HCT116 (cell line): ENCODE results near the gene RPL28. TPM values are rescaled to one million over a fixed set of nuclear protein-coding genes. Genes with fewer than 3 reads are reported as not detected.

ENCODE experiments used
- ATAC-seq: fragments of 200-7000 bp; cut with Tn5 transposase; 2 replicates; pipeline ENCODE4 v1.9.1; 2020; ENCODE audit warnings: mild to moderate bottlenecking, moderate library complexity
- BruUV-seq: library from RNA; stranded (reverse); fragments of 400-500 nt; replicated peaks from 2 replicates; lab custom pipeline; 2021; lab: Mats Ljungman, UMichigan
- CTCF ChIA-PET: fragments of 300-600 bp; sonication (Branson Sonifier 250); formaldehyde crosslinking; loops from one replicate; lab custom pipeline; 2021; ENCODE audit warnings: antibody characterized with exemption; lab: Charles Lee
- POLR2A ChIA-PET: fragments of 300-600, 350-600 bp; sonication (Branson Sonifier 250); formaldehyde crosslinking; loops from one replicate; lab custom pipeline; 2021; ENCODE audit warnings: antibody characterized with exemption; lab: Charles Lee
- RAD21 ChIA-PET, 2 experiments: fragments of 300-600 bp; sonication (Branson Sonifier 250); formaldehyde crosslinking; loops; one replicate each; lab custom pipeline; 2023; ENCODE audit warnings: low total read pairs in 2 of 2; ENCODE audit not compliant: uncharacterized antibody in 2 of 2, unreplicated experiment in 2 of 2, low non-redundant PET in 1 of 2; lab: Charles Lee
- DNase-seq: peaks from one replicate; pipeline ENCODE4 v3.0.0-alpha.2; 2010; ENCODE audit warnings: low read depth, low spot score
- H2AFZ ChIP-seq: fragments of 200-600 bp; shearing (Covaris generic), sonication (generic); 2 replicates; pipeline ENCODE4 v1.6.1; 2017; ENCODE audit warnings: low read depth, mixed run types, mixed read lengths, antibody characterized with exemption, low read length; ENCODE audit not compliant: poor library complexity, severe bottlenecking
- H3K27ac ChIP-seq: 2 replicates; pipeline ENCODE4 v1.5.1; 2012; ENCODE audit warnings: low read depth, low read length
- H3K27me3 ChIP-seq: fragments of 200-600 bp; sonication (generic); 2 replicates; pipeline ENCODE4 v1.6.1; 2016; ENCODE audit warnings: mixed run types, low read length, mixed read lengths; ENCODE audit not compliant: insufficient read depth
- H3K36me3 ChIP-seq, 2 experiments: fragments of 200-500 bp in 1 of 2; fragments of 200-600 bp in 1 of 2; sonication (Bioruptor generic) in 1 of 2; sonication (generic) in 1 of 2; 2 replicates each; pipeline versions ENCODE4 v1.5.1 to v1.6.1; 2014 to 2016; ENCODE audit warnings: low read length in 2 of 2, inconsistent platforms in 1 of 2, mixed read lengths in 1 of 2, mixed run types in 1 of 2; ENCODE audit not compliant: insufficient read depth in 2 of 2, control insufficient read depth in 1 of 2
- H3K4me1 ChIP-seq, 2 experiments: fragments of 200-600 bp in 1 of 2; sonication (generic) in 1 of 2; 2 replicates each; pipeline versions ENCODE4 v1.5.1 to v1.6.1; 2012 to 2017; ENCODE audit warnings: low read length in 2 of 2, inconsistent platforms in 1 of 2, mild to moderate bottlenecking in 1 of 2, mixed read lengths in 1 of 2, mixed run types in 1 of 2, moderate library complexity in 1 of 2; ENCODE audit not compliant: insufficient read depth in 2 of 2, control insufficient read depth in 1 of 2
- H3K4me2 ChIP-seq: fragments of 200-600 bp; sonication (generic); 2 replicates; pipeline ENCODE4 v1.6.1; 2017; ENCODE audit warnings: mixed run types, low read length, mixed read lengths
- H3K4me3 ChIP-seq, 2 experiments: fragments of 200-600 bp in 1 of 2; sonication (generic) in 1 of 2; replicated peaks in 1 of 2; 2 replicates each; pipeline ENCODE4 v1.5.1; 2011 to 2016; ENCODE audit warnings: low read length in 2 of 2, control low read depth in 1 of 2, low read depth in 1 of 2, mild to moderate bottlenecking in 1 of 2, mixed read lengths in 1 of 2, mixed run types in 1 of 2
- H3K79me2 ChIP-seq: fragments of 200-600 bp; sonication (generic); 2 replicates; pipeline ENCODE4 v1.6.1; 2017; ENCODE audit warnings: mild to moderate bottlenecking, mixed run types, low read length, moderate library complexity, mixed read lengths; ENCODE audit not compliant: insufficient read depth
- H3K9ac ChIP-seq: fragments of 200-600 bp; sonication (generic); 2 replicates; pipeline ENCODE4 v1.6.1; 2016; ENCODE audit warnings: low read length, mixed read lengths
- H3K9me2 ChIP-seq: fragments of 200-600 bp; sonication (generic), shearing (Covaris generic); 2 replicates; pipeline ENCODE4 v1.6.1; 2017; ENCODE audit warnings: mixed run types, mild to moderate bottlenecking, moderate library complexity; ENCODE audit not compliant: insufficient read depth
- H3K9me3 ChIP-seq, 2 experiments: fragments of 200-500 bp in 1 of 2; fragments of 200-600 bp in 1 of 2; sonication (Bioruptor generic) in 1 of 2; sonication (generic) in 1 of 2; 2 replicates each; pipeline ENCODE4 v1.6.1; 2014 to 2017; ENCODE audit warnings: low read length in 2 of 2, mixed read lengths in 2 of 2, inconsistent platforms in 1 of 2, low read depth in 1 of 2, mild to moderate bottlenecking in 1 of 2, mixed run types in 1 of 2, moderate library complexity in 1 of 2; ENCODE audit not compliant: control insufficient read depth in 1 of 2, insufficient read depth in 1 of 2
- H4K20me1 ChIP-seq: fragments of 200-600 bp; sonication (generic), shearing (Covaris generic); 2 replicates; pipeline ENCODE4 v1.6.1; 2017; ENCODE audit warnings: mixed run types, mild to moderate bottlenecking, moderate library complexity; ENCODE audit not compliant: insufficient read depth
- ATF3 ChIP-seq: IDR thresholded peaks from 2 replicates; pipeline ENCODE4 v1.6.1; 2012
- CEBPB ChIP-seq: IDR thresholded peaks from 2 replicates; pipeline ENCODE4 v1.6.1; 2012; ENCODE audit warnings: low read depth
- CTCF ChIP-seq, 3 experiments: fragments of 200-600 bp in 1 of 3; sonication (generic) in 1 of 3; IDR thresholded peaks in 2 of 3; conservative IDR thresholded peaks in 1 of 3; 2 replicates each; pipeline ENCODE4 v1.5.1; 2012 to 2017; ENCODE audit warnings: low read depth in 2 of 3, low read length in 2 of 3, antibody characterized with exemption in 1 of 3, borderline replicate concordance in 1 of 3, control low read depth in 1 of 3, mild to moderate bottlenecking in 1 of 3, mixed read lengths in 1 of 3, mixed run types in 1 of 3, moderate library complexity in 1 of 3; ENCODE audit not compliant: insufficient read depth in 1 of 3
- ELF1 ChIP-seq: IDR thresholded peaks from 2 replicates; pipeline ENCODE4 v1.6.1; 2012; ENCODE audit warnings: low read depth, borderline replicate concordance
- EZH2 ChIP-seq: fragments of 200-600 bp; sonication (generic); IDR thresholded peaks from 2 replicates; pipeline ENCODE4 v1.6.1; 2017; ENCODE audit warnings: antibody characterized with exemption, mixed run types
- FOSL1 ChIP-seq: IDR thresholded peaks from 2 replicates; pipeline ENCODE4 v1.6.1; 2012; ENCODE audit warnings: low read depth
- POLR2AphosphoS5 ChIP-seq: IDR thresholded peaks from 2 replicates; pipeline ENCODE4 v1.6.1; 2011; ENCODE audit warnings: mild to moderate bottlenecking, low read depth, low read length, moderate library complexity
- REST ChIP-seq: IDR thresholded peaks from 2 replicates; pipeline ENCODE4 v1.6.1; 2012; ENCODE audit warnings: low read depth
- SP1 ChIP-seq: IDR thresholded peaks from 2 replicates; pipeline ENCODE4 v1.6.1; 2012; ENCODE audit warnings: low read depth
- SRF ChIP-seq: IDR thresholded peaks from 2 replicates; pipeline ENCODE4 v1.6.1; 2012; ENCODE audit warnings: low read depth
- YY1 ChIP-seq: IDR thresholded peaks from 2 replicates; pipeline ENCODE4 v1.6.1; 2011; ENCODE audit warnings: low read length, low read depth, moderate library complexity, mild to moderate bottlenecking; ENCODE audit not compliant: insufficient replicate concordance; ENCODE audit errors: extremely low read depth
- ZBTB33 ChIP-seq: IDR thresholded peaks from 2 replicates; pipeline ENCODE4 v1.6.1; 2011; ENCODE audit warnings: mild to moderate bottlenecking, low read length, moderate library complexity; ENCODE audit not compliant: insufficient replicate concordance; ENCODE audit errors: extremely low read depth
- ZFX ChIP-seq: fragments of 450-650 bp; IDR thresholded peaks from 2 replicates; pipeline ENCODE4 v1.6.1; 2017
- ZNF274 ChIP-seq: fragments of 200-500 bp; sonication (Bioruptor generic); IDR thresholded peaks from 2 replicates; pipeline ENCODE4 v1.6.1; 2014; ENCODE audit warnings: mild to moderate bottlenecking, low read depth, low read length, inconsistent platforms
- intact Hi-C: fragments of 100-400 bp; cut with micrococcal nuclease; formaldehyde crosslinking; loops from 2 replicates; pipeline ENCODE4 v1.10.0; 2022
- total RNA-seq: library from RNA; stranded (reverse); gene quantifications from one replicate; pipeline ENCODE4 v1.2.1, GENCODE V29; 2021; ENCODE audit not compliant: unreplicated experiment

RPL28 gene
- total RNA-seq, 1 experiment from 2014 or later = 3,050 TPM

- no peaks in the 10 kb centered on the region for H3K27me3 ChIP-seq
- ChIA-PET POLR2A (interaction anchor here (1.9 kb wide), 1 partner anchor 12 kb away, joined by 4 read pairs; the partner anchor contains the start of gene UBE2S), RAD21 (no interaction called here), CTCF (no interaction called here)
- H3K4me3 ChIP-seq = no peak overlapping the region
- ATAC-seq = no peak
- intact Hi-C loops = no loop called here
- no peaks in the 10 kb centered on the region for H4K20me1 ChIP-seq
- no peak overlapping the region for H2AFZ ChIP-seq
- BruUV-seq = no TSS peak
- no peaks in the 10 kb centered on the region for H3K79me2 ChIP-seq
- H3K9me3 ChIP-seq = no peaks in the 10 kb centered on the region
- H3K9ac ChIP-seq = no peak overlapping the region
- no peak overlapping the region; the same call in 1 of the 2 replicates for H3K27ac ChIP-seq
- peaks cover 2 to 6% of the 10 kb centered on the region in 2 experiments; a peak in 1 of 4 replicates for H3K4me1 ChIP-seq
- no peak for TF ChIP-seq SP1
- TF ChIP-seq EZH2 = no peak
- no peak for TF ChIP-seq FOSL1
- no peak for TF ChIP-seq ATF3
- no peak for TF ChIP-seq ELF1
- TF ChIP-seq ZNF274 = no peak
- no peak for TF ChIP-seq ZFX
- no peak for TF ChIP-seq SRF
- no peak for TF ChIP-seq YY1
- no peak for TF ChIP-seq ZBTB33
- TF ChIP-seq REST = no peak
- TF ChIP-seq CTCF (IDR thresholded peaks at IDR 0.05 in 2 of 3, conservative IDR thresholded peaks at IDR 0.05 in 1 of 3; ENCODE audit: borderline replicate concordance in 1 of 3, insufficient read depth in 1 of 3, low read depth in 2 of 3, low read length in 2 of 3) = no peak
- no peak for TF ChIP-seq POLR2AphosphoS5
- TF ChIP-seq CEBPB = no peak
- no peak overlapping the region for H3K4me2 ChIP-seq
- H3K36me3 ChIP-seq = no peaks in the 10 kb centered on the region
- DNase-seq = no peak
- H3K9me2 ChIP-seq = no peaks in the 10 kb centered on the region
Observed at GRCh38 chr19:55419624-55420236, 34.0 kb downstream of the RPL28 start.
